Left lung (tissue), 10 donors: ENCODE data around the gene EEF1A1. TPM values are rescaled to one million over a fixed set of nuclear protein-coding genes. Genes with fewer than 3 reads are reported as not detected.
"Not testable (repeated sequence)": the region's sequence is repeated elsewhere in the genome, so short reads cannot be mapped to it uniquely, and the experiment has no call there.

Experiments
- ATAC-seq: fragments of 200-7000 bp; cut with Tn5 transposase; one replicate; pipeline ENCODE4 v1.9.1; 2020; ENCODE audit warnings: moderate library complexity
- DNase-seq, 4 donors: peaks; one replicate each; pipeline ENCODE4 v3.0.0-alpha.2; 2013 to 2020
- H3K27ac ChIP-seq, 2 donors: fragments of 200-600 bp; sonication (generic) in 1 of 2; one replicate each; pipeline versions ENCODE4 v1.5.0 to v1.8.0; 2020 to 2021
- H3K27me3 ChIP-seq, 2 donors: fragments of 200-600 bp; sonication (generic) in 1 of 2; one replicate each; pipeline versions ENCODE4 v1.5.0 to v1.8.0; 2020 to 2021
- H3K36me3 ChIP-seq, 2 donors: fragments of 200-600 bp; sonication (generic) in 1 of 2; one replicate each; pipeline versions ENCODE4 v1.5.0 to v1.8.0; 2020 to 2021
- H3K4me1 ChIP-seq, 2 donors: fragments of 200-600 bp; one replicate each; pipeline ENCODE4 v1.8.0; 2021
- H3K4me3 ChIP-seq, 2 donors: fragments of 200-600 bp; sonication (generic) in 1 of 2; one replicate each; pipeline versions ENCODE4 v1.5.0 to v1.8.0; 2020 to 2021; ENCODE audit warnings: mild to moderate bottlenecking in 1 of 2
- H3K9me3 ChIP-seq, 2 donors: fragments of 200-600 bp; sonication (generic) in 1 of 2; one replicate each; pipeline versions ENCODE4 v1.5.0 to v1.8.0; 2020 to 2021
- intact Hi-C, 2 donors: fragments of 100-400 bp; cut with DNase I; formaldehyde crosslinking; loops; one replicate each; pipeline versions ENCODE4 v1.11.2 to v1.14.2; 2022
- polyA plus RNA-seq, 6 donors: library from polyadenylated mRNA; unstranded; fragments of 120-200 nt; gene quantifications; one replicate each; pipeline ENCODE4 v1.2.1, GENCODE V29; 2013; ENCODE audit not compliant: insufficient read length in 6 of 6
- total RNA-seq, 2 donors: library from RNA; stranded (reverse); fragmentation: NEBNext Ultra II Directional; extraction: Animal tissue kit (Norgen Biotek cat#: 25700); gene quantifications; one replicate each; pipeline ENCODE4 v1.2.1, GENCODE V29; 2021
- TF ChIP-seq, protein P1 (sequence below), 2 donors: fragments of 200-600 bp; sonication (generic) in 1 of 2; IDR thresholded peaks; one replicate each; pipeline versions ENCODE4 v1.5.0 to v1.8.0; 2021; ENCODE audit warnings: antibody characterized with exemption in 2 of 2
- donor health status: DM: no; HTN: yes; CAD: no.
- donor health status: DM: no; HTN: no; CAD: no.

The EEF1A1 gene
- total and polyA plus RNA-seq, 8 donors, result 7,825 to 26,911 (median 23,814) TPM

DNA sequence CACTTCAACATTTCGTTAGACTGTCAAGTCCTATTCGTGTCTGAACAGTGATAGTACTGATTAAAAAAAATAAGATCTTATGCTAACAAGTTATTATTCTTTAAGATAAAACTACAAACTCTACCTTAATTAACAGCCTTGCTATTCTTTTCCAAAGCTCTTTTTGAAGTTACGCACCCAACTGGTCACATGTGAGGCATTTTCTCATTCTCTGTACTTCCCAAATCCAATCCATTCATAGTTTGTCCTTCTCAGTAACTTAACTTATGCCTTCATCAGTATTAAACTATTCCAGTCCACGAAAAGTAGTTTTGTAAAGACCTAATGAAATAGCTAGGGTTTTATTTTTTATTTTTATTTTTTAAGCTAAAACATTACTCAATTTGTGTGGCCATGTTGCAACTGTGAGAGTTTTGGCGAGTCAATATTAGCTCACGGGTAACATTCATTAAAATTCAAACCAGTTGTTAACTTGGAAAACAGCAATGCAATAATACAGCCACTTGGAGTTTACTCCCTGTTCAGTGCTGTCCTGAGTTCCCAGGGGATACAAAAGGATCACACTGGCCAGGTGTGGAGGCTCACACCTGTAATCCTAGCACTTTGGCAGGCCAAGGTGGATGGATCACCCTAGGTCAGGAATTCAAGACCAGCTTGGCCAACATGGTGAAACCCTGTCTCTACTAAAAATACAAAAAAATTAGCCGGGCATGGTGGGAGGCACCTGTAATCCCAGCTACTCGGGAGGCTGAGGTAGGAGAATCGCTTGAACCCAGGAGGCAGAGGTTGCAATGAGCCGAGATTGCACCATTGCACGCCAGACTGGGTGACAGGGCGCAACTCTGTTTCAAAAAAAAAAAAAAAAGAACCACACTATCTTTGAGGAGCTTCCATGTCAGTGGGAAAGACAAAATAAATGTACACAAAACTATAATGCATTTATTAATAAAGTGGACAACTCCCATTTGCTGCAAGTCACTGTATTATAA is 27.9 kb upstream of the EEF1A1 start:
- ATAC-seq, result no peak
- H3K4me3 ChIP-seq, result no peak overlapping the region

DNA sequence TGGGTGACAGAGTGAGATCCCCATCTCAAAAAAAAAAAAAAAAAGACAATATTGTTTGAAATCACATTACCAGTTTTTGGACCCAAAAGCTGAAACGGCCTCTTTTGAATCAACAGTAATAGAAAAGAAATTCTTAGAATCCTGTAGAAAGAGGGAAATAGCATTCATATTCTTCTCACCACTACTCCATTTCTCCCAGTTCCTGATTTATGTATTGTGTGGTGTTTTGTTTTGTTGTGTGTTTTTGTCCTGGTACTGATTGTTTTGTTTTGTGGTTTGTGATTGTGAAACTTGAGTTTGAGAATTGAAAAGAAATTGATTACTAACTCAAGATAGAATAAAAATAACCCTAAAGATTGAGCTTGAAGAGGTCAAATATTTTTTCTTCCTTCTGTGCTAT is 26.2 kb upstream of the EEF1A1 start:
- TF ChIP-seq, protein P1, sequence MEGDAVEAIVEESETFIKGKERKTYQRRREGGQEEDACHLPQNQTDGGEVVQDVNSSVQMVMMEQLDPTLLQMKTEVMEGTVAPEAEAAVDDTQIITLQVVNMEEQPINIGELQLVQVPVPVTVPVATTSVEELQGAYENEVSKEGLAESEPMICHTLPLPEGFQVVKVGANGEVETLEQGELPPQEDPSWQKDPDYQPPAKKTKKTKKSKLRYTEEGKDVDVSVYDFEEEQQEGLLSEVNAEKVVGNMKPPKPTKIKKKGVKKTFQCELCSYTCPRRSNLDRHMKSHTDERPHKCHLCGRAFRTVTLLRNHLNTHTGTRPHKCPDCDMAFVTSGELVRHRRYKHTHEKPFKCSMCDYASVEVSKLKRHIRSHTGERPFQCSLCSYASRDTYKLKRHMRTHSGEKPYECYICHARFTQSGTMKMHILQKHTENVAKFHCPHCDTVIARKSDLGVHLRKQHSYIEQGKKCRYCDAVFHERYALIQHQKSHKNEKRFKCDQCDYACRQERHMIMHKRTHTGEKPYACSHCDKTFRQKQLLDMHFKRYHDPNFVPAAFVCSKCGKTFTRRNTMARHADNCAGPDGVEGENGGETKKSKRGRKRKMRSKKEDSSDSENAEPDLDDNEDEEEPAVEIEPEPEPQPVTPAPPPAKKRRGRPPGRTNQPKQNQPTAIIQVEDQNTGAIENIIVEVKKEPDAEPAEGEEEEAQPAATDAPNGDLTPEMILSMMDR (IDR thresholded peaks at IDR 0.05), result no peak
- ATAC-seq (no peak), DNase-seq (no peak)
- Histone ChIP-seq H3K4me3 (no peak overlapping the region), H3K9me3 (no peaks in the 10 kb centered on the region), H3K4me1 (no peaks in the 10 kb centered on the region), H3K36me3 (no peaks in the 10 kb centered on the region), H3K27ac (no peak overlapping the region), H3K27me3 (no peaks in the 10 kb centered on the region)
- intact Hi-C loops, result no loop called here

More for the DNA sequence above, 27.9 kb upstream of the EEF1A1 start:
- Histone ChIP-seq H3K4me1 (no peaks in the 10 kb centered on the region), H3K9me3 (no peaks in the 10 kb centered on the region), H3K27me3 (no peaks in the 10 kb centered on the region), H3K27ac (no peak overlapping the region), H3K36me3 (no peaks in the 10 kb centered on the region)
- TF ChIP-seq, protein P1 (IDR thresholded peaks at IDR 0.05), result no peak
- intact Hi-C loops, result no loop called here
- DNase-seq, result no peak

DNA sequence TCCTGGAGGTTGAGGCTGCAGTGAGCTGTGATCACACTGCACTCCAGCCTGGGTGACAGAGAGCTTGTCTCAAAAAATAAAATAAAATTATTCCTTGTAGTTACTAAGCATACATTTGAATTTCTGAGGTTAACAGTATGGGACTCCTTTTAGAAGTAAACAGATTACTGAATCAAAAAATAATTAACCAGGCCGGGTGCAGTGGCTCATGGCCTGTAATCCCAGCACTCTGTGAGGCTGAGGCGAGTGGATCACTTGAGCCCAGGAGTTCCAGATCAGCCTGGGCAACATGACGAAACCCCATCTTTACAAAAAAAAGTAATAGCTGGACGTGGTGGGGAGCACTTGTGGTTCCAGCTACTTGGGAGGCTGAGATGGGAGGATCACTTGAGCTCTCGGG is 22.1 kb upstream of the EEF1A1 start:
- Histone ChIP-seq H3K27ac (no peak overlapping the region), H3K27me3 (no peaks in the 10 kb centered on the region), H3K9me3 (no peaks in the 10 kb centered on the region), H3K4me3 (no peak overlapping the region), H3K36me3 (no peaks in the 10 kb centered on the region), H3K4me1 (no peaks in the 10 kb centered on the region)
- TF ChIP-seq, protein P1 (IDR thresholded peaks at IDR 0.05), result no peak
- ATAC-seq, result no peak
- intact Hi-C loops, result no loop called here
- no peak for DNase-seq

DNA sequence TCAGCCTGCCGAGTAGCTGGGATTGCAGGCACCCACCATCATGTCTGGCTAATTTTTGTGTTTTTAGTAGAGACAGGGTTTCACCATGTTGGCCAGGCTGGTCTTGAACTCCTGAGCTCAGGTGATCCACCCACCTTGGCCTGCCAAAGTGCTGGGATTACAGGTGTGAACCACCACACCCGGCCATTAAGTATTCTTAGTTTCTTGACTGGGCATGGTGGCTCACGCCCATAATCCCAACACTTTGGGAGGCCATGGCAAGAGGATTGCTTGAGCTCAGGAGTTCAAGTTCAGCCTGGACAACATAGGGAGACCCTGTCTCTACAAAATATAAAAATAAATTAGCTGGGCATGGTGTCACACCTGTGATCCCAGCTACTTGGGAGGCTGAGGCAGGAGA is 21.6 kb upstream of the EEF1A1 start:
- H3K27ac ChIP-seq, H3K4me1 ChIP-seq, DNase-seq, intact Hi-C loops, ATAC-seq, H3K27me3 ChIP-seq, H3K9me3 ChIP-seq, H3K4me3 ChIP-seq, H3K36me3 ChIP-seq: not testable (repeated sequence)

DNA sequence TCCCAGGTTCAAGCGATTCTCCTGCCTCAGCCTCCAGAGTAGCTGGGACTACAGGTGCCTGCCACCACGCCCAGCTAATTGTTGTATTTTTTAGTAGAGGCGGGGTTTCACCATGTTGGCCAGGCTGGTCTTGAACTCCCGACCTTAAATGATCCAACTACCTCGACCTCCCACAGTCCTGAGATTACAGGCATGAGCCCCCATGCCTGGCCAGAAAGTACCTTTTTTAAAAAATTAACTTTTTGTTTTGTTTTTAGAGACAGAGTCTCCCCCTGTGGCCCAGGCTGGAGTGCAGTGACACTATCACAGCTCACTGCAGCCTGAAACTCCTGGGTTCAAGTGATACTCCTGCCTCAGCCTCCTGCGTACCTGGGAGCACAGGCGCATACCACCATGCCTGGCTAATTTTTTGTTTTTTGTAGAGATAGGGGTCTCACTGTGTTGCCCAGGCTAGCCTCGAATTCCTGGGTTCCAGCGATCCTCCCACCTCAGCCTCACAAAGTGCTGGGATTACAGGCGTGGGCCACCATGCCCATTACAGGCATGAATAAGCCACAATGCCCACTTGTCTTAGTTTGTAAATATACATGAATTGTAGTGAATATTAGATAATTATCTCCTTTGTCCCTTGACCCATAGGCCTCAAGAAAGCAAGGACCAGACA is 17.4 kb upstream of the EEF1A1 start:
- H3K36me3 ChIP-seq, result no peaks in the 10 kb centered on the region
- peaks cover 0 to 2% of the 10 kb centered on the region in 2 donors for H3K4me1 ChIP-seq
- TF ChIP-seq, protein P1 (IDR thresholded peaks at IDR 0.05), result no peak
- no peaks in the 10 kb centered on the region for H3K27me3 ChIP-seq
- no peak for ATAC-seq
- H3K4me3 ChIP-seq, result no peak overlapping the region
- DNase-seq, result no peak
- no peaks in the 10 kb centered on the region for H3K9me3 ChIP-seq
- no peak overlapping the region for H3K27ac ChIP-seq
- intact Hi-C loops, result no loop called here
